Activated naive CD4-positive, alpha-beta T cell treated with anti-CD3 and anti-CD28 coated beads, Interleukin-2, amount 50 U/mL, for 16 hours (primary cell): ENCODE measurements around the gene RASGRP2.
A peak's percentile ranks its signal among the peaks of the same experiment; 100 is the strongest.

Experiments used
- DNase-seq: peaks from one replicate; pipeline ENCODE4 v3.0.0-alpha.2; 2020

RASGRP2 gene

GRCh38 chr11:64694026-64694755 lies 49.8 kb downstream of the RASGRP2 start:
- no peak for DNase-seq

- DNase-seq: no peak
Observed at GRCh38 chr11:64692764-64693331, 51.1 kb downstream of the RASGRP2 start.

- DNase-seq: no peak
Observed at GRCh38 chr11:64691543-64691942, 52.4 kb downstream of the RASGRP2 start.

GRCh38 chr11:64690235-64690634 lies 53.7 kb downstream of the RASGRP2 start:
- DNase-seq: no peak

GRCh38 chr11:64688534-64688982 lies 55.4 kb downstream of the RASGRP2 start:
- peak; percentile 92 for DNase-seq

GRCh38 chr11:64687643-64688533 lies 56.1 kb downstream of the RASGRP2 start:
- no peak for DNase-seq

- no peak for DNase-seq
Observed at GRCh38 chr11:64687204-64687603, 56.7 kb downstream of the RASGRP2 start.

- DNase-seq: no peak
Observed at GRCh38 chr11:64686466-64687170, 57.3 kb downstream of the RASGRP2 start.

GRCh38 chr11:64685536-64685935 lies 58.4 kb downstream of the RASGRP2 start:
- no peak for DNase-seq

GRCh38 chr11:64684357-64684756 lies 59.6 kb downstream of the RASGRP2 start:
- no peak for DNase-seq

- DNase-seq: no peak
Observed at GRCh38 chr11:64681171-64681570, 62.8 kb downstream of the RASGRP2 start.

GRCh38 chr11:64679846-64680245 lies 64.1 kb downstream of the RASGRP2 start:
- DNase-seq: no peak

GRCh38 chr11:64677441-64678023 lies 66.4 kb downstream of the RASGRP2 start:
- DNase-seq: no peak
